Urothelium cell line (cell line): ENCODE data around the gene LRRC32.
A peak's percentile ranks its signal among the peaks of the same experiment; 100 is the strongest.

ENCODE experiments used
- DNase-seq: peaks from one replicate; pipeline ENCODE4 v3.0.0; 2011; ENCODE audit warnings: low spot score, mixed read lengths
- FAIRE-seq: peaks from 2 replicates; lab custom pipeline; 2011; peaks lifted over from hg19 to GRCh38; lab: Jason Lieb, UNC

LRRC32 gene

GRCh38 chr11:76664578-76665061 lies 5.9 kb downstream of the LRRC32 start:
- FAIRE-seq (no peak), DNase-seq (no peak)

- DNase-seq (no peak), FAIRE-seq (no peak)
Observed at GRCh38 chr11:76663912-76664440, 6.6 kb downstream of the LRRC32 start.

- no peak for FAIRE-seq
Observed at GRCh38 chr11:76663486-76663810, 7.1 kb downstream of the LRRC32 start.

GRCh38 chr11:76662656-76663485 lies 7.7 kb downstream of the LRRC32 start:
- no peak for DNase-seq
- no peak for FAIRE-seq

More at GRCh38 chr11:76663486-76663810, 7.1 kb downstream of the LRRC32 start:
- DNase-seq, result no peak

- FAIRE-seq (no peak), DNase-seq (no peak)
Observed at GRCh38 chr11:76661834-76662434, 8.6 kb downstream of the LRRC32 start.

- no peak for FAIRE-seq
Observed at GRCh38 chr11:76661306-76661751, 9.2 kb downstream of the LRRC32 start.

GRCh38 chr11:76660533-76661305 lies 9.8 kb downstream of the LRRC32 start:
- no peak for FAIRE-seq
- DNase-seq, result no peak

More at GRCh38 chr11:76661306-76661751, 9.2 kb downstream of the LRRC32 start:
- no peak for DNase-seq

- no peak for DNase-seq
- FAIRE-seq, result no peak
Observed at GRCh38 chr11:76659672-76660532, 10.6 kb downstream of the LRRC32 start.

- DNase-seq, result no peak
- no peak for FAIRE-seq
Observed at GRCh38 chr11:76658651-76659650, 11.6 kb downstream of the LRRC32 start.

GRCh38 chr11:76658231-76658630 lies 12.3 kb downstream of the LRRC32 start:
- FAIRE-seq, result no peak
- no peak for DNase-seq

GRCh38 chr11:76657187-76658170 lies 13.1 kb downstream of the LRRC32 start:
- no peak for FAIRE-seq
- no peak for DNase-seq

GRCh38 chr11:76656571-76657081 lies 13.9 kb downstream of the LRRC32 start:
- FAIRE-seq (peak; percentile 42), DNase-seq (no peak)

GRCh38 chr11:76656050-76656531 lies 14.5 kb downstream of the LRRC32 start:
- no peak for DNase-seq
- FAIRE-seq, result no peak

- no peak for DNase-seq
- no peak for FAIRE-seq
Observed at GRCh38 chr11:76655501-76656049, 15.0 kb downstream of the LRRC32 start.

- no peak for DNase-seq
- no peak for FAIRE-seq
Observed at GRCh38 chr11:76654980-76655379, 15.6 kb downstream of the LRRC32 start.

GRCh38 chr11:76654298-76654851 lies 16.2 kb downstream of the LRRC32 start:
- FAIRE-seq (no peak), DNase-seq (no peak)
